Astrocyte (in vitro differentiated cells and primary cell): ENCODE data around the gene CD300LD. TPM values are rescaled to one million over a fixed set of nuclear protein-coding genes. Genes with fewer than 3 reads are reported as not detected.
A peak's percentile ranks its signal among the peaks of the same experiment; 100 is the strongest.

ENCODE experiments used
- DNase-seq: peaks from one replicate; pipeline ENCODE4 v3.0.0-alpha.2; 2010; ENCODE audit warnings: low read depth
- FAIRE-seq: peaks from 2 replicates; lab custom pipeline; 2011; peaks lifted over from hg19 to GRCh38; lab: Jason Lieb, UNC
- H2AFZ ChIP-seq: 2 replicates; pipeline ENCODE4 v1.6.0; 2012; ENCODE audit warnings: low read depth, low read length, inconsistent platforms
- H3K27ac ChIP-seq: 2 replicates; pipeline ENCODE4 v1.5.1; 2011; ENCODE audit warnings: low read depth, low read length, inconsistent platforms
- H3K27me3 ChIP-seq: 2 replicates; pipeline ENCODE4 v1.6.0; 2011; ENCODE audit warnings: low read length, inconsistent platforms; ENCODE audit not compliant: insufficient read depth
- H3K36me3 ChIP-seq: 2 replicates; pipeline ENCODE4 v1.5.1; 2011; ENCODE audit warnings: low read length, inconsistent platforms; ENCODE audit not compliant: insufficient read depth
- H3K4me1 ChIP-seq: 2 replicates; pipeline ENCODE4 v1.5.1; 2011; ENCODE audit warnings: low read length, inconsistent platforms; ENCODE audit not compliant: insufficient read depth
- H3K4me2 ChIP-seq: 2 replicates; pipeline ENCODE4 v1.6.0; 2012; ENCODE audit warnings: low read length, inconsistent platforms
- H3K4me3 ChIP-seq: 2 replicates; pipeline ENCODE4 v1.5.1; 2011; ENCODE audit warnings: low read depth, mild to moderate bottlenecking, low read length, inconsistent platforms; ENCODE audit not compliant: insufficient read depth
- H3K79me2 ChIP-seq: 2 replicates; pipeline ENCODE4 v1.6.0; 2012; ENCODE audit warnings: mild to moderate bottlenecking, low read length, inconsistent platforms; ENCODE audit not compliant: insufficient read depth
- H3K9ac ChIP-seq: 2 replicates; pipeline ENCODE4 v1.6.0; 2012; ENCODE audit warnings: mild to moderate bottlenecking, low read length, inconsistent platforms
- H3K9me3 ChIP-seq: 2 replicates; pipeline ENCODE4 v1.5.1; 2012; ENCODE audit warnings: low read depth, mild to moderate bottlenecking, low read length, inconsistent platforms; ENCODE audit not compliant: insufficient read depth
- H4K20me1 ChIP-seq: 2 replicates; pipeline ENCODE4 v1.6.0; 2012; ENCODE audit warnings: low read length, inconsistent platforms; ENCODE audit not compliant: insufficient read depth
- H3K27ac Mint-ChIP-seq: one replicate; pipeline ENCODE4 v1.8.0; 2021; ENCODE audit warnings: mild to moderate bottlenecking, mixed read lengths; ENCODE audit not compliant: unreplicated experiment
- H3K27me3 Mint-ChIP-seq: one replicate; pipeline ENCODE4 v1.8.0; 2021; ENCODE audit warnings: low read depth, mixed read lengths; ENCODE audit not compliant: unreplicated experiment
- H3K36me3 Mint-ChIP-seq: one replicate; pipeline ENCODE4 v1.8.0; 2021; ENCODE audit warnings: low read depth, mixed read lengths; ENCODE audit not compliant: unreplicated experiment
- H3K4me1 Mint-ChIP-seq: one replicate; pipeline ENCODE4 v1.8.0; 2021; ENCODE audit warnings: low read depth, mixed read lengths; ENCODE audit not compliant: unreplicated experiment
- H3K4me3 Mint-ChIP-seq: one replicate; pipeline ENCODE4 v1.8.0; 2021; ENCODE audit warnings: mild to moderate bottlenecking, moderate library complexity, mixed read lengths; ENCODE audit not compliant: unreplicated experiment
- H3K9me3 Mint-ChIP-seq: one replicate; pipeline ENCODE4 v1.8.0; 2021; ENCODE audit warnings: mild to moderate bottlenecking, mixed read lengths; ENCODE audit not compliant: unreplicated experiment
- EZH2 ChIP-seq: IDR thresholded peaks from 2 replicates; pipeline ENCODE4 v1.6.1; 2012; ENCODE audit warnings: mild to moderate bottlenecking, low read length, inconsistent platforms; ENCODE audit not compliant: insufficient read depth
- total RNA-seq: library from RNA; stranded (reverse); gene quantifications from 2 replicates; pipeline ENCODE4 v1.2.1, GENCODE V29; 2021
- TF ChIP-seq, protein P1 (sequence below): IDR thresholded peaks from 2 replicates; pipeline ENCODE4 v1.5.1; 2011; ENCODE audit warnings: low read depth, mild to moderate bottlenecking, inconsistent platforms, low read length, moderate library complexity; ENCODE audit not compliant: insufficient read depth

CD300LD gene
- total RNA-seq, 1 donor from 2014 or later, result not detected

DNA sequence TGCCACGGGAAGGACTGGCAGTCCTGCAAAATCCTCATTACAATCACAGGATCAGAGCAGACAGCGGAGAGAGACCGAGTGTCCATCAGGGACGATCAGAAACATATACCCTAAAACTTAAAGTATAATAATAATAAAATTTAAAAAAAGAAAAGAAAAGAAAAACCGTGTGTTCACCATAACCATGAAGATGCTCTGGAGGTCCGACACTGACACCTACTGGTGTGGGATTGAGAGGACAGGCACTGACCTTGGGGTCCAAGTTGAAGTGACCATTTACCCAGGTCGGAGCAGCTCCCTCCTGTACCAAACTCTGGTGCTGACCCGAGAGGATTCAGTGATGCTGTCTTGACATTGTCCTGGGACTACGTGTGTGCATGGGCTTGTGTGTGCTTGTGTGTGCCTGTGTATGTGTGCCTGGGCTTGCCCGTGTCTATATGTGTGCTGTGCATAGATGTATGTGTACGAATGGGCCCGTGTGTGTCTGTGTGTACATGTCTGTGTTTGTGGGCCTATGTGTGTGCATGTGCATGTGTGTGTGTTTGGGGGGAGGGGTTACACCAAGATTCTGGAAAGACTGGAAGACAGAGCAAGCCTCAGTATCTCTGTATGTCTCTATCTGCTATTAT lies 10.0 kb upstream of the CD300LD start:
- Histone ChIP-seq H3K27me3 (peaks cover 13% of the 10 kb centered on the region), H3K27ac (no peak overlapping the region), H3K4me2 (no peak overlapping the region), H3K9me3 (no peaks in the 10 kb centered on the region), H2AFZ (no peak overlapping the region), H3K4me1 (no peaks in the 10 kb centered on the region), H3K79me2 (no peaks in the 10 kb centered on the region), H3K36me3 (no peaks in the 10 kb centered on the region), H3K4me3 (no peak overlapping the region), H3K9ac (no peak overlapping the region), H4K20me1 (no peaks in the 10 kb centered on the region)
- Mint-ChIP-seq H3K9me3 (peaks cover 6% of the 10 kb centered on the region), H3K4me3 (no peak overlapping the region), H3K27ac (no peak overlapping the region), H3K36me3 (no peaks in the 10 kb centered on the region), H3K27me3 (peaks cover 65% of the 10 kb centered on the region), H3K4me1 (peaks cover 17% of the 10 kb centered on the region)
- FAIRE-seq, result no peak
- DNase-seq, result no peak
- TF ChIP-seq, protein P1, sequence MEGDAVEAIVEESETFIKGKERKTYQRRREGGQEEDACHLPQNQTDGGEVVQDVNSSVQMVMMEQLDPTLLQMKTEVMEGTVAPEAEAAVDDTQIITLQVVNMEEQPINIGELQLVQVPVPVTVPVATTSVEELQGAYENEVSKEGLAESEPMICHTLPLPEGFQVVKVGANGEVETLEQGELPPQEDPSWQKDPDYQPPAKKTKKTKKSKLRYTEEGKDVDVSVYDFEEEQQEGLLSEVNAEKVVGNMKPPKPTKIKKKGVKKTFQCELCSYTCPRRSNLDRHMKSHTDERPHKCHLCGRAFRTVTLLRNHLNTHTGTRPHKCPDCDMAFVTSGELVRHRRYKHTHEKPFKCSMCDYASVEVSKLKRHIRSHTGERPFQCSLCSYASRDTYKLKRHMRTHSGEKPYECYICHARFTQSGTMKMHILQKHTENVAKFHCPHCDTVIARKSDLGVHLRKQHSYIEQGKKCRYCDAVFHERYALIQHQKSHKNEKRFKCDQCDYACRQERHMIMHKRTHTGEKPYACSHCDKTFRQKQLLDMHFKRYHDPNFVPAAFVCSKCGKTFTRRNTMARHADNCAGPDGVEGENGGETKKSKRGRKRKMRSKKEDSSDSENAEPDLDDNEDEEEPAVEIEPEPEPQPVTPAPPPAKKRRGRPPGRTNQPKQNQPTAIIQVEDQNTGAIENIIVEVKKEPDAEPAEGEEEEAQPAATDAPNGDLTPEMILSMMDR, result peak; percentile 57
- no peak for TF ChIP-seq EZH2

DNA sequence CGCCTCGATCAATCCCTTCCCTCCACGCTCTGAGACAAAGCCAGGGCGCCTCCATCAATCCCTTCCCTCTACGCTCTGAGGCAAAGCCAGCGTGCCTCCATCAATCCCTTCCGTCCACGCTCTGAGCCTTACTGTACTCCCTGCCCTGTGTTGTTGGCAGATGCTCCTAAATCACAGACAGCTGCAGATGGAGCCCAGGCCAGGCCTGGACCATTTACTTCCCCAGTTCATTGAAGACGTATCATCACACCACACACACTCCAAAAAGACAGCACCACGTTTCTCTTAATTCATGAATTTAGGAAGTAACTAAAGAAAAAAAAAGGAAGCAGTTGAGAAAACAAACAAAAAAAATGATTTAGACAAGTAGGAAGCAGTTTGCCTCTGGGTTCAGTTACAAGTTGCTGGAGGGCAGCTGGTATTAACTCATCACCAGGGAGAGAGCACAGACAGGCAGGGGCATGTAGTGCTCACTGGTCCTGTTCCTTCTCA lies 7.4 kb upstream of the CD300LD start:
- Histone ChIP-seq H3K4me1 (no peaks in the 10 kb centered on the region), H3K27me3 (peaks cover 13% of the 10 kb centered on the region), H3K36me3 (no peaks in the 10 kb centered on the region), H4K20me1 (no peaks in the 10 kb centered on the region), H3K79me2 (no peaks in the 10 kb centered on the region), H3K4me2 (no peak overlapping the region), H3K27ac (no peak overlapping the region), H3K9me3 (no peaks in the 10 kb centered on the region), H3K9ac (no peak overlapping the region), H3K4me3 (no peak overlapping the region), H2AFZ (no peak overlapping the region)
- TF ChIP-seq EZH2, result no peak
- TF ChIP-seq, protein P1, result no peak
- Mint-ChIP-seq H3K27me3 (peaks cover 74% of the 10 kb centered on the region), H3K36me3 (no peaks in the 10 kb centered on the region), H3K4me1 (peaks cover 7% of the 10 kb centered on the region), H3K9me3 (no peaks in the 10 kb centered on the region), H3K27ac (peak overlapping the region; percentile 54), H3K4me3 (no peak overlapping the region)
- no peak for DNase-seq
- no peak for FAIRE-seq

DNA sequence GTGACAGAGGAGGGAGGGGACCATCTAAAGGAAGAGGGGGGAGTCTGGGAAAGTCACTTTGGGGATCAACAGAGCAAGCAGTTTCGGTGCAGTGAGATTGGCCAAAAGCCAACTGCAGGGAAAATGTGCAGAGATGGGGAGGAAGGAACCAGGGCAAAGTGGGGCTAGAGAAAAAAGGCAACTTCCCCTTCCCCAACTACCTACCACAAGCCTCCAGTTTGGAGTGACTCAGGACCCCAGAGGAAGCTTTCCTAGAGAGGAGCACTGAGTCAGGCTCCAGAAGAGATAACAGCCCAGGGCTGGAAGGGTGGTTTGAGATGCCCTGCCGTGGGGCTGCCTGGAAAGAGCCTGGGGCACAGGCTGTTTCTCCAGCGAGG lies 6.9 kb upstream of the CD300LD start:
- Histone ChIP-seq H3K36me3 (no peaks in the 10 kb centered on the region), H4K20me1 (no peaks in the 10 kb centered on the region), H3K4me3 (no peak overlapping the region), H2AFZ (no peak overlapping the region), H3K79me2 (no peaks in the 10 kb centered on the region), H3K27ac (no peak overlapping the region), H3K4me1 (no peaks in the 10 kb centered on the region), H3K9me3 (no peaks in the 10 kb centered on the region), H3K4me2 (no peak overlapping the region), H3K27me3 (peaks cover 13% of the 10 kb centered on the region), H3K9ac (no peak overlapping the region)
- Mint-ChIP-seq H3K4me1 (peaks cover 7% of the 10 kb centered on the region), H3K27ac (no peak overlapping the region), H3K9me3 (no peaks in the 10 kb centered on the region), H3K4me3 (no peak overlapping the region), H3K27me3 (peaks cover 73% of the 10 kb centered on the region), H3K36me3 (no peaks in the 10 kb centered on the region)
- FAIRE-seq (no peak), DNase-seq (no peak)
- TF ChIP-seq EZH2, result no peak
- TF ChIP-seq, protein P1, result no peak
